IMR-90 (cell line): ENCODE data around the gene HPN.

Experiments used
- CHD1 ChIP-seq: IDR thresholded peaks from 2 replicates; pipeline ENCODE4 v1.6.1; 2012; ENCODE audit warnings: low read depth, low read length, improper control_type of control experiment
- MAZ ChIP-seq: IDR thresholded peaks from 2 replicates; pipeline ENCODE4 v1.6.1; 2012; ENCODE audit warnings: low read depth, mild to moderate bottlenecking, low read length, improper control_type of control experiment, moderate library complexity, borderline replicate concordance
- NFE2L2 ChIP-seq: fragments of 150-350 bp; IDR thresholded peaks from 2 replicates; pipeline ENCODE4 v1.6.1; 2016; ENCODE audit warnings: low read depth, mild to moderate bottlenecking, low read length
- POLR2A ChIP-seq: IDR thresholded peaks from 2 replicates; pipeline ENCODE4 v1.6.1; 2012; ENCODE audit warnings: mild to moderate bottlenecking, low read depth, low read length
- TF ChIP-seq, protein P1 (sequence below): conservative IDR thresholded peaks from 2 replicates; pipeline ENCODE4 v1.5.1; 2012; ENCODE audit warnings: mild to moderate bottlenecking, low read depth, low read length, improper control_type of control experiment
- TF ChIP-seq, protein P2 (sequence below): fragments of 150-350 bp; IDR thresholded peaks from 2 replicates; pipeline ENCODE4 v1.6.1; 2016; ENCODE audit warnings: low read depth, mild to moderate bottlenecking, low read length, moderate library complexity, borderline replicate concordance

DNA sequence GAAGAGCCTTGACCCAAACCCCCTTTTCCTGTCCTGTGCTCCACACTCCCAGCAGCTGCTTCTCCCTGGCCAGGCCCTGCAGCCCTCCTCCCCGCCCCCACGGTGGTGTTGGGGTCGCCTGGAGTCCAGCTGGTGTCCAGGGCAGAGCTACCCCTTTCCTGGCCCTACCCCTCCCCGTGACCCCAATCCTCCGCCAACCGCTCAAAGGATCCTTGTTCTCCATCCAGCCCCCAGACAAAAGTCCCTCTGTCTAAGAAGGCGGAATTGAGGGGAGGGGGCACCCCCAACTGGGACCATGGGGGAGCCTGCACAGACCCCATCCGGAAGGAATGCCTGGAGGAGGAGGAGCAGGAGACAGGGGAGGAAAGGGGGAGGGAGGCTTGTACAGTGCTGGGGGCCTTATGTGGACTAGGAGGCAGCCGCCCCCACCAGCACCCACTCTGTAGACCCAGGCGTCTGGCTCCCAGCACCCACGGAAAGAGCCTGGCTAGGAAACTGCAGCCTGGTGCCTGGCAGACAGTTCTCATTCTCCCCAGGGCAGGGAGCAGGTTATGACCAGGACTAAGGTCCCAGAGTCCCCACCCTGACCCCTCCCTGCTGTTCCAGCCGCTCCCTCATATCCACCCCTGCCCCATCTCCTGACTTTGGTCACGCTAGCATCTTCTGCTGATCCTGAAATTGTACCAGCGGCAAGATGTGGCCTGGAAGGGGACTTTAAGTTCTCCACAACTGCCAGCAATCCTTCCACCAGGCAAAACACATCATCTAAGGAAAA, 73.8 kb downstream of the HPN start, which contains the start of gene FXYD3:
- TF ChIP-seq, protein P1, sequence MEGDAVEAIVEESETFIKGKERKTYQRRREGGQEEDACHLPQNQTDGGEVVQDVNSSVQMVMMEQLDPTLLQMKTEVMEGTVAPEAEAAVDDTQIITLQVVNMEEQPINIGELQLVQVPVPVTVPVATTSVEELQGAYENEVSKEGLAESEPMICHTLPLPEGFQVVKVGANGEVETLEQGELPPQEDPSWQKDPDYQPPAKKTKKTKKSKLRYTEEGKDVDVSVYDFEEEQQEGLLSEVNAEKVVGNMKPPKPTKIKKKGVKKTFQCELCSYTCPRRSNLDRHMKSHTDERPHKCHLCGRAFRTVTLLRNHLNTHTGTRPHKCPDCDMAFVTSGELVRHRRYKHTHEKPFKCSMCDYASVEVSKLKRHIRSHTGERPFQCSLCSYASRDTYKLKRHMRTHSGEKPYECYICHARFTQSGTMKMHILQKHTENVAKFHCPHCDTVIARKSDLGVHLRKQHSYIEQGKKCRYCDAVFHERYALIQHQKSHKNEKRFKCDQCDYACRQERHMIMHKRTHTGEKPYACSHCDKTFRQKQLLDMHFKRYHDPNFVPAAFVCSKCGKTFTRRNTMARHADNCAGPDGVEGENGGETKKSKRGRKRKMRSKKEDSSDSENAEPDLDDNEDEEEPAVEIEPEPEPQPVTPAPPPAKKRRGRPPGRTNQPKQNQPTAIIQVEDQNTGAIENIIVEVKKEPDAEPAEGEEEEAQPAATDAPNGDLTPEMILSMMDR: no peak
- no peak for TF ChIP-seq CHD1
- no peak for TF ChIP-seq NFE2L2
- no peak for TF ChIP-seq POLR2A
- TF ChIP-seq MAZ: no peak
- TF ChIP-seq, protein P2, sequence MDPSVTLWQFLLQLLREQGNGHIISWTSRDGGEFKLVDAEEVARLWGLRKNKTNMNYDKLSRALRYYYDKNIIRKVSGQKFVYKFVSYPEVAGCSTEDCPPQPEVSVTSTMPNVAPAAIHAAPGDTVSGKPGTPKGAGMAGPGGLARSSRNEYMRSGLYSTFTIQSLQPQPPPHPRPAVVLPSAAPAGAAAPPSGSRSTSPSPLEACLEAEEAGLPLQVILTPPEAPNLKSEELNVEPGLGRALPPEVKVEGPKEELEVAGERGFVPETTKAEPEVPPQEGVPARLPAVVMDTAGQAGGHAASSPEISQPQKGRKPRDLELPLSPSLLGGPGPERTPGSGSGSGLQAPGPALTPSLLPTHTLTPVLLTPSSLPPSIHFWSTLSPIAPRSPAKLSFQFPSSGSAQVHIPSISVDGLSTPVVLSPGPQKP: no peak
